ENCODE measurements around the gene RAI2.

The RAI2 gene

DNA sequence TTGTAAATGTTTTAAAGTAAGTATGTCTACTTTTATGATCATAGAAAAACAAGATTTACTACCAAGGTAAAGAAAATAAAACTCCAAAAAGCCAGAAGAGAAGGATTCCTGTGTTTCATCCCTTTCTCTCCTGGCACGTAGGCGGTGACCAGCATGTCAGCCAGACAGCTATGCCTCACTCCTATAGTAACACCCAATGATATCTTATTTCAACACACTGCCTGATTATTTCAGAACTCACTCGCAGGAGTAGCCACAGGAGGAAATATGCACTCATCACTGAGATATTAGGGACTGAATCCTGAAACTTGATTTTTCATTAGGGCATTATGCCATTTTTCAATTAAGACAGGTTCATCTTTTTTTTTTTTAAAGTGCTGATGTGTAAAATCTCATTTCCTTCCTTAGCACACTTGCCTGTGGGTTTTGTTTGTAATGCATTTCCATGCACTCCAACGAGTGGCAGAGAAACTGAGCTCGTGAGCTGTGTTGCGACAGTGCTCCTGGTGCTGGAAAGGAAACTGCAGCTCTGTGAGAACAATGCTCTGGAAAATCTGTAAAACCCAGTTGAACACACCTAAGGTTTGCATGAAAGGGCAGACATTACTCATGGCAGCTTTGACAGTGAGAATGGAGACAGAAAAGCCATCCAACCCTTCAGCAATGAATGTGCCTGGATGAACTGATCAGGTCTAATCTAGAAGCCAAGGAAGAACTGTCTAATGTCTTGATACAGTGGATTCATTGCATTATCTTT is 18.2 kb downstream of the RAI2 start:
- Mint-ChIP-seq H3K9me3 (no peaks in the 10 kb centered on the region), H3K36me3 (ENCODE audit: low read depth) (no peaks in the 10 kb centered on the region), H3K4me3 (no peak overlapping the region), H3K27ac (no peak overlapping the region), H3K4me1 (peaks cover 14% of the 10 kb centered on the region), H3K27me3 (ENCODE audit: low read depth) (peaks cover 8% of the 10 kb centered on the region)
- TF ChIP-seq, protein P1, sequence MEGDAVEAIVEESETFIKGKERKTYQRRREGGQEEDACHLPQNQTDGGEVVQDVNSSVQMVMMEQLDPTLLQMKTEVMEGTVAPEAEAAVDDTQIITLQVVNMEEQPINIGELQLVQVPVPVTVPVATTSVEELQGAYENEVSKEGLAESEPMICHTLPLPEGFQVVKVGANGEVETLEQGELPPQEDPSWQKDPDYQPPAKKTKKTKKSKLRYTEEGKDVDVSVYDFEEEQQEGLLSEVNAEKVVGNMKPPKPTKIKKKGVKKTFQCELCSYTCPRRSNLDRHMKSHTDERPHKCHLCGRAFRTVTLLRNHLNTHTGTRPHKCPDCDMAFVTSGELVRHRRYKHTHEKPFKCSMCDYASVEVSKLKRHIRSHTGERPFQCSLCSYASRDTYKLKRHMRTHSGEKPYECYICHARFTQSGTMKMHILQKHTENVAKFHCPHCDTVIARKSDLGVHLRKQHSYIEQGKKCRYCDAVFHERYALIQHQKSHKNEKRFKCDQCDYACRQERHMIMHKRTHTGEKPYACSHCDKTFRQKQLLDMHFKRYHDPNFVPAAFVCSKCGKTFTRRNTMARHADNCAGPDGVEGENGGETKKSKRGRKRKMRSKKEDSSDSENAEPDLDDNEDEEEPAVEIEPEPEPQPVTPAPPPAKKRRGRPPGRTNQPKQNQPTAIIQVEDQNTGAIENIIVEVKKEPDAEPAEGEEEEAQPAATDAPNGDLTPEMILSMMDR (IDR thresholded peaks at IDR 0.05; ENCODE audit: unreplicated experiment in 3 of 3) = no peak

- H3K4me1 Mint-ChIP-seq = peaks cover 25% of the 10 kb centered on the region
- no peak overlapping the region for H3K4me3 Mint-ChIP-seq
- H3K9me3 Mint-ChIP-seq = no peaks in the 10 kb centered on the region
- H3K27ac Mint-ChIP-seq = no peak overlapping the region
- H3K27me3 Mint-ChIP-seq (ENCODE audit: low read depth) = peaks cover 8% of the 10 kb centered on the region
- no peaks in the 10 kb centered on the region for H3K36me3 Mint-ChIP-seq (ENCODE audit: low read depth)
- TF ChIP-seq, protein P1 (IDR thresholded peaks at IDR 0.05; ENCODE audit: unreplicated experiment in 3 of 3) = no peak
These were observed 21.8 kb downstream of the RAI2 start for GRCh38 chrX:17839269-17839668.

DNA sequence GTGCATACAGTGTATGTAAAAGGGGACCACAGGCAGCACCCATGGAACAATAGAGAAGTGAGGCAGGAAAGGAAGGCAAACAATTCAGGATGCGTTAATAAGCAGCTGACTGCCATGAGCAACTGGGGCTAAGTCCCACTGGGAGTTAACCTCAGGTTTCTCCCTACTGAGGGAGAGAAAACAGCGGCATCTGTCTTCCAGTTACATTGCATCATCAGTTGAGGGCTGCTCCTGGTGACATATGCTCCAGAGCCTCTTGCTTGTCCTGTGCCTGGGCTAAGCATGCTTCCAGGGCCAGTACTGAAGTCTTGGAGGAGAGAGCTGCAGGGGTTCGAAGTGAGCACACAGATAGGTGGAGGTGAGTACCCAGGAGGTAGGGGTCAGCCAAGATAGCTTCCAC is 24.3 kb downstream of the RAI2 start:
- Mint-ChIP-seq H3K27me3 (ENCODE audit: low read depth) (peaks cover 8% of the 10 kb centered on the region), H3K36me3 (ENCODE audit: low read depth) (no peaks in the 10 kb centered on the region), H3K4me3 (no peak overlapping the region), H3K27ac (no peak overlapping the region), H3K4me1 (peaks cover 23% of the 10 kb centered on the region), H3K9me3 (no peaks in the 10 kb centered on the region)
- TF ChIP-seq, protein P1 (IDR thresholded peaks at IDR 0.05; ENCODE audit: unreplicated experiment in 3 of 3) = no peak

DNA sequence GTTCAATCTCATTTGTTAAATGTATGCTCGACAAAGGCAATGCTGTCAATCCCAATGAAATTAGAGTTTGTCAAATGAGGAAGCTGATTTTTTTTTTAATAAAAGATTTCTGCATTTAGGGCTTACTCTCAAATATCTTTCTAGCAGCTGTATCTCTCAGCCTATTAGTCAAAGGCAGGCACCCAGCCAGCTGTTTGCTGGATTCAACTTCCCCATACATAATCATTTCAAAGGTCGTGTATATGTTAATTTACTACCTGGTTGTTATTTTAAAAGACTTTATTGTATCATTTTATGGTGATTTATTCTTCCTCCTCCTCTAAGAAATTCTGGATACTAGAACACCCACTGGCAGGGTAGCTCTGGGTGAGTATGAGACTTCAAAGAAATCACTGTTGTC is 27.1 kb downstream of the RAI2 start:
- Mint-ChIP-seq H3K27me3 (ENCODE audit: low read depth) (peaks cover 5% of the 10 kb centered on the region), H3K27ac (peak overlapping the region in 1 of 3 experiments; percentile 21), H3K9me3 (no peaks in the 10 kb centered on the region), H3K4me3 (no peak overlapping the region), H3K4me1 (peaks cover 33% of the 10 kb centered on the region), H3K36me3 (ENCODE audit: low read depth) (no peaks in the 10 kb centered on the region)
- TF ChIP-seq, protein P1 (IDR thresholded peaks at IDR 0.05; ENCODE audit: unreplicated experiment in 3 of 3) = no peak

- H3K4me1 Mint-ChIP-seq = peaks cover 33% of the 10 kb centered on the region
- H3K27ac Mint-ChIP-seq = no peak overlapping the region
- H3K27me3 Mint-ChIP-seq (ENCODE audit: low read depth) = peaks cover 8% of the 10 kb centered on the region
- H3K4me3 Mint-ChIP-seq = no peak overlapping the region
- H3K9me3 Mint-ChIP-seq = peaks cover 4% of the 10 kb centered on the region
- TF ChIP-seq, protein P1 (IDR thresholded peaks at IDR 0.05; ENCODE audit: unreplicated experiment in 3 of 3) = no peak
- H3K36me3 Mint-ChIP-seq (ENCODE audit: low read depth) = no peaks in the 10 kb centered on the region
These were observed 29.8 kb downstream of the RAI2 start for GRCh38 chrX:17831255-17831654.

- peaks cover 8% of the 10 kb centered on the region for H3K27me3 Mint-ChIP-seq (ENCODE audit: low read depth)
- H3K4me3 Mint-ChIP-seq = no peak overlapping the region
- peaks cover 4% of the 10 kb centered on the region for H3K9me3 Mint-ChIP-seq
- H3K27ac Mint-ChIP-seq = peak overlapping the region in 1 of 3 experiments; percentile 6
- TF ChIP-seq, protein P1 (IDR thresholded peaks at IDR 0.05; ENCODE audit: unreplicated experiment in 3 of 3) = no peak
- peaks cover 30% of the 10 kb centered on the region for H3K4me1 Mint-ChIP-seq
- no peaks in the 10 kb centered on the region for H3K36me3 Mint-ChIP-seq (ENCODE audit: low read depth)
These were observed 30.9 kb downstream of the RAI2 start for GRCh38 chrX:17830211-17830610.

All from nephron (organoid).